Body of pancreas (tissue), 4 donors: Measurements from ENCODE around the gene BPIFB6.

Experiments used
- POLR2A ChIP-seq, 3 donors: fragments of 450-650 bp; IDR thresholded peaks; one replicate each; pipeline ENCODE4 v1.6.1; 2016; ENCODE audit warnings: antibody characterized with exemption in 3 of 3, mild to moderate bottlenecking in 2 of 3
- TF ChIP-seq, protein P1 (sequence below), 7 experiments: fragments of 450-650 bp in 4 of 7; fragments of 200-600 bp in 3 of 7; sonication (generic) in 3 of 7; IDR thresholded peaks; one replicate each; pipeline ENCODE4 v1.5.1; 2016 to 2019; ENCODE audit warnings: antibody characterized with exemption in 7 of 7

DNA sequence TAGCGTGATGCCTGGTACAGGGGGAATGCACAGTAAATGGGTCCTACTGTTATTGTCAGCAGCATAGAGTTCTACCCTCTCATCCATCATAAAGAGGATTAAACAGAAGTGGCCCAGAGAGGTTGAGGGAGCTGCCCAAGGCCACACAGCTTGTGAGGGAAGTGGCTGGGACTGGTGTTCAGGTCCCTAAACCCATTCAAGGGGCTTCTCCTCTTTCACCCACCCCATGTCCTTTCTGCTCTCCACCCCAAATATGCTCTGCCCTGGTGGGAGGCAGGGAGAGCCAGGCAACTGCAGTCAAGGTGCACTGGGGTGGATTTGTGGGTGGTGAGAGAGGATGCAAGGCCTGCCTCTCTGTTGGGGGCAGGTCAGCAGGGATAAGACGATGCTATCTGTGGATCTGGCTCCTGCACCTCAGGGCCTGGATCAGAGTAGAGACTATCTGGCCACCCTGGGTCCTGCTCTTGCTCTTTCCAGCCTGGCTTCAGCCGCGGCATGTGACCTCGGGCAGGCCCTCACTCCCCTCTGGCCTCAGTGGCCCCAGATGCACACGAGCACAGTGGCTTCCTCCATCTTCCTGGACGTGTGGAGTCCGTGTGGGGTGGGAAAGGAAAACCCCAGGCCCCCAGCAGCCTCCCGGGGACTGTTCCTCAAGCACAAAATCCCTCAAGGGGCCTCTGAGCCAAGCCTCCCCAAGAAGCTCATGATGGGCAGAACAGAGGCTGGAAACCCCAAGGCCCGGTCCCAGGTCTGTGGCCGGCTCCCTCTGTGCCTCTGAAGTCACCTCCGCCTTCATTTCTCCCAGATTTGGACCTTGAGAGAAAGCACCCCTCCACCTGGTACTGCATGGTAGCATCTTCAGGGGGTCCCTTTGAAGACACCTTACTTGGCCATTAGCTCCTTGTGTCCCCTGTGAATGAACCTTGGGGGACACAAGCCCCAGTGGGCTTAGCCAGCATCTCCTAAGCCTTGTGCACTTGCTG, 3.4 kb upstream of the BPIFB6 start:
- TF ChIP-seq POLR2A (IDR thresholded peaks at IDR 0.05) = no peak
- TF ChIP-seq, protein P1, sequence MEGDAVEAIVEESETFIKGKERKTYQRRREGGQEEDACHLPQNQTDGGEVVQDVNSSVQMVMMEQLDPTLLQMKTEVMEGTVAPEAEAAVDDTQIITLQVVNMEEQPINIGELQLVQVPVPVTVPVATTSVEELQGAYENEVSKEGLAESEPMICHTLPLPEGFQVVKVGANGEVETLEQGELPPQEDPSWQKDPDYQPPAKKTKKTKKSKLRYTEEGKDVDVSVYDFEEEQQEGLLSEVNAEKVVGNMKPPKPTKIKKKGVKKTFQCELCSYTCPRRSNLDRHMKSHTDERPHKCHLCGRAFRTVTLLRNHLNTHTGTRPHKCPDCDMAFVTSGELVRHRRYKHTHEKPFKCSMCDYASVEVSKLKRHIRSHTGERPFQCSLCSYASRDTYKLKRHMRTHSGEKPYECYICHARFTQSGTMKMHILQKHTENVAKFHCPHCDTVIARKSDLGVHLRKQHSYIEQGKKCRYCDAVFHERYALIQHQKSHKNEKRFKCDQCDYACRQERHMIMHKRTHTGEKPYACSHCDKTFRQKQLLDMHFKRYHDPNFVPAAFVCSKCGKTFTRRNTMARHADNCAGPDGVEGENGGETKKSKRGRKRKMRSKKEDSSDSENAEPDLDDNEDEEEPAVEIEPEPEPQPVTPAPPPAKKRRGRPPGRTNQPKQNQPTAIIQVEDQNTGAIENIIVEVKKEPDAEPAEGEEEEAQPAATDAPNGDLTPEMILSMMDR (IDR thresholded peaks at IDR 0.05) = no peak
